ENCODE results near the gene DFFA. TPM values are rescaled to one million over a fixed set of nuclear protein-coding genes. Genes with fewer than 3 reads are reported as not detected.

Gene DFFA
- total and polyA plus RNA-seq, 2 donors (not counting 3 experiments of a cell fraction or from before 2014, with no cell fraction given) = 30.0 to 44.5 TPM

DNA sequence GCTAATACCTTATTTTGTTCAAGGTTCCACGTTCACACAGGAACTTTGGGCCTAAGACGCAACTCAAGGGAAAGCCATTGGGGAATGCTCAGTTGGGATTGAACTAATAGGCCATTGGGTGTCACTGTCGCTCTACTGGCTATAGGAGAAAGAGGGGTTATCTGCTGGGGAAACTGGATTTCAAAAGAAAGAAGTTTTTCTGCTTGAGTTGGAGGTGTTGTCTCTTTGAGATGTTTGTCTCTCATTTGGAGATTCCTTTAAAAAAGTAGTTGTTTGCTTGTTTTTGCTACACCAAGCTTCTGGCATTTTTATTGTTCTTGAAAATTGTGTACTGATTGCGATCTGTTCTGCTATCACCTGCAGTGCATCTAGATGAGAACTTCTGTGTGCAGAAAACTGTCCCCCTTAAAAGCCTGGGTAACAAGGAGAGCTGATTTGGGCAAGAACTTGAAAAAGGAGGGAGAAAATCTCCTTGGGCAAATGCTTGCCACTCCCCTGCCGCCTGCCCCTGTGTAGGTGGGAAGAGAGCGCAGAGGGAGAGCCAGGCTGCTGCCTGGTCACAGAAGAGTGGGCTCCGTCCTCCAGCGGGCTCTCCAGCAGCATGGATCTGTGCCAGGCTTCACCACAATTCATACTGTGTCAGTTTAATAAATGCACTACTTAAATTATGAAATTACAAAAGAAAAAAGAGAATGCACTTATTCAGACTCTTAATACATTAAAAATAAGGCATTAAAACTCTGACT, 42.3 kb upstream of the DFFA start:
- FAIRE-seq = no peak
- BruUV-seq (replicated peaks) = no TSS peak
- POLR2A ChIA-PET = no interaction called here
- Histone ChIP-seq H3K9me1 (replicated peaks; ENCODE audit: control insufficient read depth, extremely low read depth, insufficient read depth, low read length) (no peaks in the 10 kb centered on the region), H3K27ac (ENCODE audit: insufficient read depth, low read depth, low read length) (no peak overlapping the region), H2AFZ (ENCODE audit: low read depth, low read length) (no peak overlapping the region), H3K27me3 (ENCODE audit: control insufficient read depth in 2 of 2, insufficient read depth in 2 of 2, low read length in 2 of 2) (no peaks in the 10 kb centered on the region), H3K36me3 (ENCODE audit: control insufficient read depth in 2 of 2, extremely low read depth in 1 of 2, insufficient read depth in 2 of 2, low read length in 2 of 2) (no peaks in the 10 kb centered on the region), H3K4me2 (ENCODE audit: insufficient read depth, low read length) (no peak overlapping the region), H3K79me2 (ENCODE audit: control insufficient read depth, insufficient read depth, low read length) (peaks cover 27% of the 10 kb centered on the region), H3K4me3 (replicated peaks in 1 of 3; ENCODE audit: insufficient read depth in 1 of 3, low read depth in 1 of 3, low read length in 3 of 3) (no peak overlapping the region), H3K4me1 (ENCODE audit: control insufficient read depth, extremely low read depth, insufficient read depth, low read length) (peaks cover 21% of the 10 kb centered on the region), H3K9me3 (replicated peaks; ENCODE audit: control insufficient read depth, insufficient read depth, low read length) (no peaks in the 10 kb centered on the region), H4K20me1 (replicated peaks; ENCODE audit: control insufficient read depth, extremely low read depth, insufficient read depth, low read length) (no peaks in the 10 kb centered on the region), H3K9ac (replicated peaks; ENCODE audit: extremely low read depth, insufficient read depth, low read length) (no peak overlapping the region)
- intact Hi-C loops (cut with micrococcal nuclease) = loop anchor here (5.0 kb wide), 1 partner anchor 123 kb away; no protein-coding TSS in a partner anchor
- dilution Hi-C loops (cut with MboI; ENCODE audit: extremely low pct_ligation_motif_present, low sequenced_read_pairs) = no loop called here
- DNase-seq (ENCODE audit: low read depth, low spot score) = no peak
- peak in 1 of 2 donors; percentile 52 for TF ChIP-seq CTCF (IDR thresholded peaks at IDR 0.05; ENCODE audit: extremely low read depth in 1 of 2, insufficient read depth in 1 of 2, low read depth in 1 of 2, low read length in 2 of 2)
- TF ChIP-seq EZH2 (IDR thresholded peaks at IDR 0.05; ENCODE audit: borderline replicate concordance, low read depth, low read length, severe bottlenecking) = no peak
- CTCF ChIA-PET = interaction anchor here (1.8 kb wide), 1 partner anchor 353 kb away, joined by 6 read pairs; no protein-coding TSS in a partner anchor

DNA sequence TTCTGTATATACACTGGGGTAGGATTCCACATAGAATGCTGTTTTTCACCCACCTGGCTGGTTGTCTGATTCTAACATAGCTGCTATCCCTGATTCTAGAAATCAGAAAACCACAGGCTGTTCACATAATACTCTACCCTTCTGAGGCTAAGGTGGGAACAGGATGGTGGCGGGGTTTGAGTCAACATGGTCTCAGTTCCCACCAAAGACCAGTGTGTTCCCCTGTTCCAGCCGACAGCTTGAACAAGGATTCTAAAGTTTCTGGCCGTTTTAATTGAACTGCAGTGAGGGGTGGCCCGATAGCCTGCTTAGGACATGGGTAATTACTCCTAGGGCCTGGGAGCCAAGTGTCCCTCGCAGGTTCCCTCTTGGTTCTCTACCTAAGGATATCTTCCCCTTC, 40.9 kb upstream of the DFFA start:
- no peaks in the 10 kb centered on the region for H4K20me1 ChIP-seq (replicated peaks; ENCODE audit: control insufficient read depth, extremely low read depth, insufficient read depth, low read length)
- no peak for FAIRE-seq
- H3K79me2 ChIP-seq (ENCODE audit: control insufficient read depth, insufficient read depth, low read length) = peaks cover 31% of the 10 kb centered on the region
- intact Hi-C loops (cut with micrococcal nuclease) = loop anchor here (5.0 kb wide), 1 partner anchor 124 kb away; no protein-coding TSS in a partner anchor
- H2AFZ ChIP-seq (ENCODE audit: low read depth, low read length) = no peak overlapping the region
- H3K9ac ChIP-seq (replicated peaks; ENCODE audit: extremely low read depth, insufficient read depth, low read length) = no peak overlapping the region
- CTCF ChIA-PET = interaction anchor here (0.8 to 1.8 kb wide), 5 partner anchors 9 to 429 kb away, joined by 3 to 6 read pairs (median 3); no protein-coding TSS in a partner anchor
- no peak overlapping the region for H3K4me2 ChIP-seq (ENCODE audit: insufficient read depth, low read length)
- no peak overlapping the region for H3K27ac ChIP-seq (ENCODE audit: insufficient read depth, low read depth, low read length)
- no peaks in the 10 kb centered on the region for H3K27me3 ChIP-seq (ENCODE audit: control insufficient read depth in 2 of 2, insufficient read depth in 2 of 2, low read length in 2 of 2)
- peaks cover 28% of the 10 kb centered on the region for H3K4me1 ChIP-seq (ENCODE audit: control insufficient read depth, extremely low read depth, insufficient read depth, low read length)
- no peaks in the 10 kb centered on the region for H3K36me3 ChIP-seq (ENCODE audit: control insufficient read depth in 2 of 2, extremely low read depth in 1 of 2, insufficient read depth in 2 of 2, low read length in 2 of 2)
- no peaks in the 10 kb centered on the region for H3K9me3 ChIP-seq (replicated peaks; ENCODE audit: control insufficient read depth, insufficient read depth, low read length)
- POLR2A ChIA-PET = no interaction called here
- H3K9me1 ChIP-seq (replicated peaks; ENCODE audit: control insufficient read depth, extremely low read depth, insufficient read depth, low read length) = no peaks in the 10 kb centered on the region
- TF ChIP-seq GATA2 (IDR thresholded peaks at IDR 0.05; ENCODE audit: insufficient read depth, insufficient read length, low read depth, low read length) = no peak
- no peak for TF ChIP-seq EZH2 (IDR thresholded peaks at IDR 0.05; ENCODE audit: borderline replicate concordance, low read depth, low read length, severe bottlenecking)
- TF ChIP-seq MAX (IDR thresholded peaks at IDR 0.05; ENCODE audit: insufficient read depth, insufficient read length) = no peak
- no peak for TF ChIP-seq MYC (IDR thresholded peaks at IDR 0.05; ENCODE audit: low read depth, low read length)
- TF ChIP-seq CTCF (IDR thresholded peaks at IDR 0.05; ENCODE audit: extremely low read depth in 1 of 2, insufficient read depth in 1 of 2, low read depth in 1 of 2, low read length in 2 of 2) = no peak
- TF ChIP-seq POLR2AphosphoS5 (IDR thresholded peaks at IDR 0.05; ENCODE audit: insufficient read depth, low read depth, low read length) = no peak
- no TSS peak for BruUV-seq (replicated peaks)
- DNase-seq (ENCODE audit: low read depth, low spot score) = no peak
- dilution Hi-C loops (cut with MboI; ENCODE audit: extremely low pct_ligation_motif_present, low sequenced_read_pairs) = no loop called here
- H3K4me3 ChIP-seq (replicated peaks in 1 of 3; ENCODE audit: insufficient read depth in 1 of 3, low read depth in 1 of 3, low read length in 3 of 3) = no peak overlapping the region
